Measurements from ENCODE around the gene C11orf98. TPM values are rescaled to one million over a fixed set of nuclear protein-coding genes. Genes with fewer than 3 reads are reported as not detected.

Gene C11orf98
- total and polyA plus RNA-seq, 2 of the 13 experiments (the other 11 are each of a cell fraction or from before 2014, with no cell fraction given) = 30.4 to 91.8 TPM

- TF ChIP-seq ZC3H4 (CRISPR knock-in tag; IDR thresholded peaks at IDR 0.05; ENCODE audit: borderline replicate concordance) (no peak), TBX3 (IDR thresholded peaks at IDR 0.05; ENCODE audit: borderline replicate concordance) (no peak), FOSL1 (CRISPR knock-in tag; IDR thresholded peaks at IDR 0.05; ENCODE audit: borderline replicate concordance) (no peak), DNMT1 (CRISPR knock-in tag; IDR thresholded peaks at IDR 0.05) (no peak), IKZF4 (CRISPR knock-in tag; IDR thresholded peaks at IDR 0.05; ENCODE audit: borderline replicate concordance, low read depth, not compliant biosample characterization) (no peak), ATF1 (CRISPR knock-in tag; IDR thresholded peaks at IDR 0.05) (no peak), DMTF1 (CRISPR knock-in tag; IDR thresholded peaks at IDR 0.05) (no peak), NFATC3 (CRISPR knock-in tag; IDR thresholded peaks at IDR 0.05) (no peak), TFDP1 (CRISPR knock-in tag; IDR thresholded peaks at IDR 0.05; ENCODE audit: borderline replicate concordance) (no peak; the same call in 1 of the 2 replicates), FOXA1 (IDR thresholded peaks at IDR 0.05) (no peak), FOXA1 (CRISPR knock-in tag; IDR thresholded peaks at IDR 0.05) (no peak), MXD4 (CRISPR knock-in tag; IDR thresholded peaks at IDR 0.05) (no peak), REXO4 (CRISPR knock-in tag; IDR thresholded peaks at IDR 0.05; ENCODE audit: borderline replicate concordance) (0 out of 2 replicates have a peak, but pooled peaks have one; percentile 9), MAZ (IDR thresholded peaks at IDR 0.05; ENCODE audit: borderline replicate concordance, low read depth, low read length) (peak; percentile 65; the same call in 1 of the 2 replicates), MAZ (CRISPR knock-in tag; IDR thresholded peaks at IDR 0.05; ENCODE audit: low read depth) (peak; percentile 74), NR3C1 (CRISPR knock-in tag; IDR thresholded peaks at IDR 0.05) (no peak), MED13 (CRISPR knock-in tag; IDR thresholded peaks at IDR 0.05) (peak; percentile 69), ZBTB10 (CRISPR knock-in tag; IDR thresholded peaks at IDR 0.05; ENCODE audit: borderline replicate concordance) (no peak), ZNF510 (CRISPR knock-in tag; IDR thresholded peaks at IDR 0.05; ENCODE audit: low read depth) (peak; percentile 97; the same call in 1 of the 2 replicates), ZNF280D (CRISPR knock-in tag; IDR thresholded peaks at IDR 0.05) (0 out of 2 replicates have a peak, but pooled peaks have one; percentile 9), BRD4 (CRISPR knock-in tag; IDR thresholded peaks at IDR 0.05) (no peak)
Observed at GRCh38 chr11:62665075-62665598, at the start of gene C11orf98, which contains the start of gene CSKMT (continued).

Data from HepG2 (cell line).